NT2/D1 (cell line): ENCODE measurements around the gene ZNF74.

ENCODE experiments used
- DNase-seq: peaks from one replicate; pipeline ENCODE4 v3.0.0-alpha.2; 2011; ENCODE audit warnings: low read depth, low spot score
- H3K27me3 ChIP-seq: 2 replicates; pipeline ENCODE4 v1.6.0; 2011; ENCODE audit warnings: mild to moderate bottlenecking; ENCODE audit not compliant: insufficient read length, insufficient read depth
- H3K36me3 ChIP-seq: 2 replicates; pipeline ENCODE4 v1.6.1; 2011; ENCODE audit warnings: mild to moderate bottlenecking, low read length, mixed read lengths; ENCODE audit not compliant: insufficient read depth, insufficient read length
- H3K4me1 ChIP-seq: 2 replicates; pipeline ENCODE4 v1.5.1; 2011; ENCODE audit not compliant: insufficient read depth, insufficient read length
- H3K4me3 ChIP-seq: 2 replicates; pipeline ENCODE4 v1.5.1; 2011; ENCODE audit warnings: low read depth; ENCODE audit not compliant: insufficient read length
- H3K9ac ChIP-seq: 2 replicates; pipeline ENCODE4 v1.6.0; 2011; ENCODE audit warnings: low read depth; ENCODE audit not compliant: insufficient read length
- H3K9me3 ChIP-seq: 2 replicates; pipeline ENCODE4 v1.5.1; 2011; ENCODE audit warnings: mild to moderate bottlenecking, low read length; ENCODE audit not compliant: insufficient read depth
- SUZ12 ChIP-seq: IDR thresholded peaks from 2 replicates; pipeline ENCODE4 v1.6.1; 2011; ENCODE audit not compliant: insufficient read length, insufficient read depth; ENCODE audit errors: extremely low read depth
- YY1 ChIP-seq: IDR thresholded peaks from 2 replicates; pipeline ENCODE4 v1.6.1; 2011; ENCODE audit not compliant: insufficient read length, insufficient read depth
- ZNF274 ChIP-seq: IDR thresholded peaks from 2 replicates; pipeline ENCODE4 v1.6.1; 2011; ENCODE audit warnings: mild to moderate bottlenecking, low read depth, low read length

ZNF74 gene

GRCh38 chr22:20433191-20433590, 39.2 kb downstream of the ZNF74 start:
- Histone ChIP-seq H3K4me3 (no peak overlapping the region), H3K36me3 (peaks cover 33% of the 10 kb centered on the region), H3K4me1 (peaks cover 21% of the 10 kb centered on the region), H3K9me3 (no peaks in the 10 kb centered on the region), H3K27me3 (peaks cover 23% of the 10 kb centered on the region), H3K9ac (no peak overlapping the region)
- no peak for TF ChIP-seq SUZ12
- TF ChIP-seq ZNF274, result no peak
- TF ChIP-seq YY1, result no peak
- no peak for DNase-seq

GRCh38 chr22:20433686-20434241, 39.8 kb downstream of the ZNF74 start:
- H3K4me1 ChIP-seq, result peaks cover 25% of the 10 kb centered on the region
- H3K27me3 ChIP-seq, result peaks cover 29% of the 10 kb centered on the region
- no peak overlapping the region for H3K9ac ChIP-seq
- peaks cover 31% of the 10 kb centered on the region for H3K36me3 ChIP-seq
- no peak for TF ChIP-seq ZNF274
- no peak for TF ChIP-seq YY1
- no peak for TF ChIP-seq SUZ12
- no peak for DNase-seq
- no peaks in the 10 kb centered on the region for H3K9me3 ChIP-seq
- no peak overlapping the region for H3K4me3 ChIP-seq

GRCh38 chr22:20434264-20434751, 40.4 kb downstream of the ZNF74 start:
- Histone ChIP-seq H3K27me3 (peaks cover 29% of the 10 kb centered on the region), H3K4me3 (no peak overlapping the region), H3K9me3 (no peaks in the 10 kb centered on the region), H3K9ac (no peak overlapping the region), H3K4me1 (peaks cover 24% of the 10 kb centered on the region), H3K36me3 (peaks cover 27% of the 10 kb centered on the region)
- TF ChIP-seq SUZ12, result no peak
- TF ChIP-seq ZNF274, result no peak
- no peak for DNase-seq

GRCh38 chr22:20434773-20435172, 40.8 kb downstream of the ZNF74 start:
- Histone ChIP-seq H3K9ac (no peak overlapping the region), H3K4me1 (peaks cover 21% of the 10 kb centered on the region), H3K36me3 (peaks cover 22% of the 10 kb centered on the region), H3K4me3 (no peak overlapping the region), H3K9me3 (no peaks in the 10 kb centered on the region), H3K27me3 (peaks cover 29% of the 10 kb centered on the region)
- DNase-seq, result no peak
- TF ChIP-seq YY1, result no peak
- no peak for TF ChIP-seq ZNF274
- TF ChIP-seq SUZ12, result no peak

- Histone ChIP-seq H3K4me1 (peaks cover 15% of the 10 kb centered on the region), H3K36me3 (peaks cover 13% of the 10 kb centered on the region), H3K9me3 (no peaks in the 10 kb centered on the region), H3K9ac (peak overlapping the region; percentile 51), H3K4me3 (peak overlapping the region; percentile 78), H3K27me3 (peaks cover 23% of the 10 kb centered on the region)
- TF ChIP-seq SUZ12, result no peak
- TF ChIP-seq ZNF274, result no peak
- TF ChIP-seq YY1, result no peak
- no peak for DNase-seq
Observed at GRCh38 chr22:20435436-20436306, 41.7 kb downstream of the ZNF74 start.

- TF ChIP-seq SUZ12, result no peak
- TF ChIP-seq ZNF274, result no peak
- TF ChIP-seq YY1, result no peak
- Histone ChIP-seq H3K9ac (peak overlapping the region; percentile 87), H3K9me3 (no peaks in the 10 kb centered on the region), H3K4me1 (peaks cover 11% of the 10 kb centered on the region), H3K36me3 (peaks cover 13% of the 10 kb centered on the region), H3K4me3 (peak overlapping the region; percentile 78), H3K27me3 (peaks cover 16% of the 10 kb centered on the region)
- DNase-seq, result no peak
Observed at GRCh38 chr22:20436307-20436767, 42.4 kb downstream of the ZNF74 start.

GRCh38 chr22:20436768-20437612, 43.0 kb downstream of the ZNF74 start:
- TF ChIP-seq SUZ12 (no peak), ZNF274 (no peak), YY1 (no peak)

More at GRCh38 chr22:20436768-20437612, 43.0 kb downstream of the ZNF74 start:
- no peaks in the 10 kb centered on the region for H3K9me3 ChIP-seq
- peak overlapping the region; percentile 87 for H3K9ac ChIP-seq
- H3K4me3 ChIP-seq, result peak overlapping the region; percentile 78
- H3K36me3 ChIP-seq, result peaks cover 13% of the 10 kb centered on the region
- DNase-seq, result no peak
- peaks cover 12% of the 10 kb centered on the region for H3K4me1 ChIP-seq
- peaks cover 16% of the 10 kb centered on the region for H3K27me3 ChIP-seq
